Stimulated activated naive B cell treated with anti-CD40 and anti-IgM and Interleukin-4, amounts not matched to agents 10 μg/mL and 1 μg/mL and 100 μg/mL, for 72 hours (primary cell): ENCODE measurements around the gene REPS2.
A peak's percentile ranks its signal among the peaks of the same experiment; 100 is the strongest.
"Not testable (repeated sequence)": the region's sequence is repeated elsewhere in the genome, so short reads cannot be mapped to it uniquely, and the experiment has no call there.

ENCODE experiments used
- ATAC-seq, 2 donors: fragments of 150-1000 bp; cut with Tn5 transposase; replicated peaks; 2 replicates each; pipeline ENCODE4 v1.10.0; 2021; ENCODE audit warnings: moderate library complexity in 1 of 2
- DNase-seq: peaks from one replicate; pipeline ENCODE4 v3.0.0; 2021
- H3K27ac Mint-ChIP-seq: one replicate; pipeline ENCODE4 v1.8.0; 2022; ENCODE audit warnings: mild to moderate bottlenecking, mixed read lengths
- H3K27me3 Mint-ChIP-seq, 2 donors: one replicate each; pipeline ENCODE4 v1.8.0; 2022; ENCODE audit warnings: mixed read lengths in 2 of 2
- H3K36me3 Mint-ChIP-seq, 2 donors: one replicate each; pipeline ENCODE4 v1.8.0; 2022; ENCODE audit warnings: mixed read lengths in 2 of 2, mild to moderate bottlenecking in 1 of 2
- H3K4me1 Mint-ChIP-seq, 2 donors: one replicate each; pipeline ENCODE4 v1.8.0; 2022; ENCODE audit warnings: mixed read lengths in 2 of 2, mild to moderate bottlenecking in 1 of 2
- H3K4me3 Mint-ChIP-seq, 2 donors: one replicate each; pipeline ENCODE4 v1.8.0; 2022; ENCODE audit warnings: mild to moderate bottlenecking in 2 of 2, mixed read lengths in 2 of 2, moderate library complexity in 1 of 2
- H3K9me3 Mint-ChIP-seq, 2 donors: one replicate each; pipeline ENCODE4 v1.8.0; 2022; ENCODE audit warnings: mixed read lengths in 2 of 2, mild to moderate bottlenecking in 1 of 2

Gene REPS2

GRCh38 chrX:16934185-16934584 is 12.3 kb upstream of the REPS2 start:
- DNase-seq (no peak), ATAC-seq (no peak)
- Mint-ChIP-seq H3K27ac (no peak overlapping the region), H3K36me3 (no peaks in the 10 kb centered on the region), H3K9me3 (no peaks in the 10 kb centered on the region), H3K27me3 (peaks cover 8 to 23% of the 10 kb centered on the region in 2 donors), H3K4me1 (no peaks in the 10 kb centered on the region), H3K4me3 (no peak overlapping the region)

- H3K4me1 Mint-ChIP-seq: peaks cover 0 to 6% of the 10 kb centered on the region in 2 donors
- ATAC-seq: peak; percentile 46 to 55
- no peaks in the 10 kb centered on the region for H3K36me3 Mint-ChIP-seq
- H3K9me3 Mint-ChIP-seq: peaks cover 0 to 1% of the 10 kb centered on the region in 2 donors
- H3K4me3 Mint-ChIP-seq: peak overlapping the region; percentile 86 to 92
- peaks cover 0 to 5% of the 10 kb centered on the region in 2 donors for H3K27me3 Mint-ChIP-seq
- H3K27ac Mint-ChIP-seq: no peak overlapping the region
- DNase-seq: peak; percentile 5
These were observed 609 bp downstream of the REPS2 start for GRCh38 chrX:16946971-16947562.

GRCh38 chrX:16950423-16950822 is 4.0 kb downstream of the REPS2 start:
- no peak overlapping the region for H3K4me3 Mint-ChIP-seq
- peaks cover 0 to 5% of the 10 kb centered on the region in 2 donors for H3K27me3 Mint-ChIP-seq
- no peaks in the 10 kb centered on the region for H3K36me3 Mint-ChIP-seq
- H3K4me1 Mint-ChIP-seq: peaks cover 9 to 14% of the 10 kb centered on the region in 2 donors
- no peaks in the 10 kb centered on the region for H3K9me3 Mint-ChIP-seq
- DNase-seq (no peak), ATAC-seq (no peak)
- H3K27ac Mint-ChIP-seq: no peak overlapping the region

- H3K36me3 Mint-ChIP-seq: no peaks in the 10 kb centered on the region
These were observed 7.3 kb downstream of the REPS2 start for GRCh38 chrX:16953606-16954211.

GRCh38 chrX:16957751-16958150 is 11.3 kb downstream of the REPS2 start:
- no peak for DNase-seq
- ATAC-seq: no peak
- no peaks in the 10 kb centered on the region for H3K9me3 Mint-ChIP-seq

More at GRCh38 chrX:16953606-16954211, 7.3 kb downstream of the REPS2 start:
- Mint-ChIP-seq H3K4me1 (peaks cover 10 to 38% of the 10 kb centered on the region in 2 donors), H3K9me3 (no peaks in the 10 kb centered on the region), H3K4me3 (peak overlapping the region in 1 of 2 donors; percentile 46), H3K27me3 (peaks cover 0 to 16% of the 10 kb centered on the region in 2 donors), H3K27ac (no peak overlapping the region)
- no peak for ATAC-seq
- no peak for DNase-seq

GRCh38 chrX:16958356-16958755 is 11.9 kb downstream of the REPS2 start:
- H3K36me3 Mint-ChIP-seq: no peaks in the 10 kb centered on the region
- H3K9me3 Mint-ChIP-seq: no peaks in the 10 kb centered on the region
- peaks cover 10 to 38% of the 10 kb centered on the region in 2 donors for H3K4me1 Mint-ChIP-seq
- peaks cover 0 to 13% of the 10 kb centered on the region in 2 donors for H3K27me3 Mint-ChIP-seq
- H3K4me3 Mint-ChIP-seq: no peak overlapping the region
- DNase-seq (no peak), ATAC-seq (no peak)
- no peak overlapping the region for H3K27ac Mint-ChIP-seq

More at GRCh38 chrX:16957751-16958150, 11.3 kb downstream of the REPS2 start:
- no peaks in the 10 kb centered on the region for H3K36me3 Mint-ChIP-seq
- no peak overlapping the region for H3K27ac Mint-ChIP-seq
- peak overlapping the region in 1 of 2 donors; percentile 19 for H3K4me3 Mint-ChIP-seq
- peaks cover 0 to 13% of the 10 kb centered on the region in 2 donors for H3K27me3 Mint-ChIP-seq
- H3K4me1 Mint-ChIP-seq: peaks cover 10 to 38% of the 10 kb centered on the region in 2 donors

- H3K4me1 Mint-ChIP-seq, H3K9me3 Mint-ChIP-seq, DNase-seq, ATAC-seq, H3K36me3 Mint-ChIP-seq, H3K4me3 Mint-ChIP-seq, H3K27ac Mint-ChIP-seq: not testable (repeated sequence)
- H3K27me3 Mint-ChIP-seq: peaks cover 0 to 11% of the 10 kb centered on the region in 2 donors
These were observed 16.2 kb downstream of the REPS2 start for GRCh38 chrX:16962661-16963060.

- no peak overlapping the region for H3K4me3 Mint-ChIP-seq
- H3K27ac Mint-ChIP-seq: no peak overlapping the region
- no peaks in the 10 kb centered on the region for H3K9me3 Mint-ChIP-seq
- no peaks in the 10 kb centered on the region for H3K36me3 Mint-ChIP-seq
- DNase-seq: no peak
- H3K27me3 Mint-ChIP-seq: peaks cover 0 to 6% of the 10 kb centered on the region in 2 donors
- no peaks in the 10 kb centered on the region for H3K4me1 Mint-ChIP-seq
- no peak for ATAC-seq
These were observed 16.8 kb downstream of the REPS2 start for GRCh38 chrX:16963216-16963615.

- not testable (repeated sequence) for H3K36me3 Mint-ChIP-seq, H3K4me1 Mint-ChIP-seq, H3K4me3 Mint-ChIP-seq, H3K27me3 Mint-ChIP-seq, H3K9me3 Mint-ChIP-seq, ATAC-seq, H3K27ac Mint-ChIP-seq, DNase-seq
These were observed 18.5 kb downstream of the REPS2 start for GRCh38 chrX:16964976-16965375.

GRCh38 chrX:16966752-16967448 is 20.4 kb downstream of the REPS2 start:
- Mint-ChIP-seq H3K36me3 (peaks cover 0 to 4% of the 10 kb centered on the region in 2 donors), H3K27me3 (no peaks in the 10 kb centered on the region), H3K4me3 (no peak overlapping the region), H3K4me1 (peaks cover 0 to 15% of the 10 kb centered on the region in 2 donors), H3K27ac (no peak overlapping the region), H3K9me3 (peaks cover 3 to 5% of the 10 kb centered on the region in 2 donors)
- ATAC-seq: no peak
- no peak for DNase-seq

GRCh38 chrX:16968753-16969152 is 22.3 kb downstream of the REPS2 start:
- DNase-seq, H3K27ac Mint-ChIP-seq, H3K27me3 Mint-ChIP-seq, ATAC-seq, H3K4me3 Mint-ChIP-seq, H3K9me3 Mint-ChIP-seq, H3K36me3 Mint-ChIP-seq: not testable (repeated sequence)
- H3K4me1 Mint-ChIP-seq: peaks cover 0 to 18% of the 10 kb centered on the region in 2 donors

GRCh38 chrX:16970977-16971376 is 24.5 kb downstream of the REPS2 start:
- Mint-ChIP-seq H3K36me3 (peaks cover 0 to 6% of the 10 kb centered on the region in 2 donors), H3K27ac (peak overlapping the region; percentile 39), H3K4me3 (no peak overlapping the region), H3K27me3 (peaks cover 0 to 8% of the 10 kb centered on the region in 2 donors), H3K9me3 (peaks cover 3 to 9% of the 10 kb centered on the region in 2 donors), H3K4me1 (peaks cover 4 to 24% of the 10 kb centered on the region in 2 donors)
- DNase-seq (no peak), ATAC-seq (peak; percentile 89 to 92)

- Mint-ChIP-seq H3K4me1 (peaks cover 4 to 24% of the 10 kb centered on the region in 2 donors), H3K36me3 (peaks cover 0 to 6% of the 10 kb centered on the region in 2 donors), H3K27me3 (peaks cover 0 to 8% of the 10 kb centered on the region in 2 donors), H3K4me3 (no peak overlapping the region), H3K27ac (no peak overlapping the region), H3K9me3 (peaks cover 3 to 9% of the 10 kb centered on the region in 2 donors)
- DNase-seq: no peak
- peak in 1 of 2 donors; percentile 41 for ATAC-seq
These were observed 25.2 kb downstream of the REPS2 start for GRCh38 chrX:16971694-16972093.

GRCh38 chrX:16975233-16975632 is 28.8 kb downstream of the REPS2 start:
- peaks cover 4 to 24% of the 10 kb centered on the region in 2 donors for H3K4me1 Mint-ChIP-seq
- H3K9me3 Mint-ChIP-seq: peaks cover 3 to 9% of the 10 kb centered on the region in 2 donors
- H3K4me3 Mint-ChIP-seq: no peak overlapping the region
- DNase-seq: no peak
- ATAC-seq: peak in 1 of 2 donors; percentile 42
- no peak overlapping the region for H3K27ac Mint-ChIP-seq
- H3K27me3 Mint-ChIP-seq: peaks cover 0 to 8% of the 10 kb centered on the region in 2 donors
- peaks cover 0 to 6% of the 10 kb centered on the region in 2 donors for H3K36me3 Mint-ChIP-seq
